CD14-positive monocyte (primary cell): Measurements from ENCODE around the gene BEST2. TPM values are rescaled to one million over a fixed set of nuclear protein-coding genes. Genes with fewer than 3 reads are reported as not detected.

Source experiments
- DNase-seq, 3 donors: peaks; one replicate each; pipeline ENCODE4 v3.0.0-alpha.2; 2011 to 2022
- H2AFZ ChIP-seq: 2 replicates; pipeline ENCODE4 v1.6.0; 2012; ENCODE audit warnings: mild to moderate bottlenecking, low read depth, low read length, inconsistent platforms; ENCODE audit not compliant: insufficient read depth, poor library complexity, severe bottlenecking
- H3K27ac ChIP-seq, 2 donors: 1 replicate in 1 of 2; 2 replicates in 1 of 2; pipeline ENCODE4 v1.5.1; 2012 to 2013; ENCODE audit warnings: low read length in 2 of 2, control low read depth in 1 of 2, inconsistent platforms in 1 of 2, low read depth in 1 of 2, mild to moderate bottlenecking in 1 of 2
- H3K27me3 ChIP-seq, 2 donors: one replicate each; pipeline versions ENCODE4 v1.6.0 to v1.6.1; 2011 to 2013; ENCODE audit warnings: low read length in 2 of 2; ENCODE audit not compliant: control insufficient read depth in 2 of 2, insufficient read depth in 2 of 2
- H3K36me3 ChIP-seq, 2 donors: replicated peaks in 1 of 2; 1 replicate in 1 of 2; 2 replicates in 1 of 2; pipeline versions ENCODE4 v1.5.1 to v1.6.1; 2012 to 2013; ENCODE audit warnings: low read length in 2 of 2, control low read depth in 1 of 2, inconsistent platforms in 1 of 2, mild to moderate bottlenecking in 1 of 2; ENCODE audit not compliant: insufficient read depth in 2 of 2, control insufficient read depth in 1 of 2
- H3K4me1 ChIP-seq, 2 donors: 1 replicate in 1 of 2; 2 replicates in 1 of 2; pipeline versions ENCODE4 v1.5.1 to v1.6.1; 2012 to 2013; ENCODE audit warnings: low read length in 2 of 2, control low read depth in 1 of 2, inconsistent platforms in 1 of 2, mild to moderate bottlenecking in 1 of 2, moderate library complexity in 1 of 2; ENCODE audit not compliant: insufficient read depth in 2 of 2, control insufficient read depth in 1 of 2
- H3K4me2 ChIP-seq: replicated peaks from 2 replicates; pipeline ENCODE3; 2012; ENCODE audit warnings: low read length, moderate library complexity, mild to moderate bottlenecking; ENCODE audit not compliant: poor library complexity, severe bottlenecking; ENCODE audit errors: extremely low read depth
- H3K4me3 ChIP-seq, 3 experiments: fragments of 200-600 bp in 1 of 3; sonication (generic) in 1 of 3; replicated peaks in 1 of 3; 1 replicate in 2 of 3; 2 replicates in 1 of 3; pipeline ENCODE4 v1.5.1; 2011 to 2013; ENCODE audit warnings: low read length in 3 of 3, mild to moderate bottlenecking in 3 of 3, control low read depth in 2 of 3, low read depth in 2 of 3, inconsistent platforms in 1 of 3, moderate library complexity in 1 of 3
- H3K79me2 ChIP-seq: 2 replicates; pipeline ENCODE4 v1.6.0; 2012; ENCODE audit warnings: mild to moderate bottlenecking, control low read depth, inconsistent platforms, low read length, moderate library complexity; ENCODE audit not compliant: insufficient read depth
- H3K9ac ChIP-seq: 2 replicates; pipeline ENCODE4 v1.6.0; 2017; ENCODE audit warnings: low read length, mild to moderate bottlenecking; ENCODE audit not compliant: insufficient read depth, poor library complexity, severe bottlenecking
- H3K9me3 ChIP-seq, 2 donors: replicated peaks in 1 of 2; 1 replicate in 1 of 2; 2 replicates in 1 of 2; pipeline versions ENCODE4 v1.5.1 to v1.6.1; 2012 to 2013; ENCODE audit warnings: low read length in 2 of 2, control low read depth in 1 of 2; ENCODE audit not compliant: control insufficient read depth in 1 of 2, insufficient read depth in 1 of 2
- H4K20me1 ChIP-seq: 2 replicates; pipeline ENCODE4 v1.6.0; 2012; ENCODE audit warnings: mild to moderate bottlenecking, low read length, control low read depth, moderate library complexity; ENCODE audit not compliant: insufficient read depth
- H3K27ac Mint-ChIP-seq, 7 donors: one replicate each; pipeline ENCODE4 v1.8.0; 2020; ENCODE audit warnings: mild to moderate bottlenecking in 7 of 7, mixed read lengths in 7 of 7, moderate library complexity in 6 of 7, inconsistent platforms in 2 of 7
- H3K27me3 Mint-ChIP-seq, 3 donors: one replicate each; pipeline ENCODE4 v1.8.0; 2021 to 2022; ENCODE audit warnings: low read depth in 3 of 3, mild to moderate bottlenecking in 3 of 3, mixed read lengths in 3 of 3, moderate library complexity in 3 of 3, inconsistent platforms in 1 of 3
- H3K36me3 Mint-ChIP-seq, 2 donors: one replicate each; pipeline ENCODE4 v1.8.0; 2020; ENCODE audit warnings: mixed read lengths in 2 of 2, inconsistent platforms in 1 of 2, mild to moderate bottlenecking in 1 of 2
- H3K4me1 Mint-ChIP-seq: one replicate; pipeline ENCODE4 v1.8.0; 2020; ENCODE audit warnings: mild to moderate bottlenecking, mixed read lengths
- H3K4me3 Mint-ChIP-seq, 2 donors: one replicate each; pipeline ENCODE4 v1.8.0; 2020; ENCODE audit warnings: mild to moderate bottlenecking in 2 of 2, mixed read lengths in 2 of 2, moderate library complexity in 1 of 2
- H3K9me3 Mint-ChIP-seq, 7 donors: one replicate each; pipeline ENCODE4 v1.8.0; 2020 to 2022; ENCODE audit warnings: mixed read lengths in 7 of 7, mild to moderate bottlenecking in 6 of 7, moderate library complexity in 6 of 7, inconsistent platforms in 2 of 7
- CTCF ChIP-seq: fragments of 200-600 bp; IDR thresholded peaks from one replicate; pipeline ENCODE4 v1.8.0; 2022; ENCODE audit warnings: antibody characterized with exemption, mild to moderate bottlenecking
- WGBS: methylation state at CpG from one replicate; pipeline ENCODE4 v1.1.5; 2013; ENCODE audit warnings: missing lambda C conversion rate; ENCODE audit not compliant: insufficient coverage; 5-methylcytosine and 5-hydroxymethylcytosine counted together
- intact Hi-C, 2 donors: fragments of 100-400 bp; cut with micrococcal nuclease; formaldehyde crosslinking; loops; one replicate each; pipeline versions ENCODE4 v1.15.0 to v1.15.1; 2023
- polyA plus RNA-seq, 3 donors: library from polyadenylated mRNA; depleted of rRNA in 1 of 3; unstranded in 2 of 3; stranded (reverse) in 1 of 3; fragments of 300-500 nt in 2 of 3; fragments of >200 nt in 1 of 3; fragmentation: Illumina TruSeq in 2 of 3; gene quantifications; 1 replicate in 2 of 3; 2 replicates in 1 of 3; pipeline ENCODE4 v1.2.3, GENCODE V29; 2012 to 2021

The BEST2 gene
- polyA plus RNA-seq, 3 donors: not detected

- H3K9me3 ChIP-seq: peaks cover 0 to 5% of the 10 kb centered on the region in 2 donors
- H3K4me1 Mint-ChIP-seq: peaks cover 10% of the 10 kb centered on the region
- peak overlapping the region in 1 of 7 donors; percentile 50 for H3K27ac Mint-ChIP-seq
- H4K20me1 ChIP-seq: no peaks in the 10 kb centered on the region
- H3K27ac ChIP-seq: no peak overlapping the region
- H3K4me3 ChIP-seq: no peak overlapping the region
- no peak overlapping the region for H3K4me3 Mint-ChIP-seq
- no peak for TF ChIP-seq CTCF
- H2AFZ ChIP-seq: no peak overlapping the region
- peaks cover 0 to under 1% of the 10 kb centered on the region in 2 donors for H3K27me3 ChIP-seq
- peaks cover 0 to 6% of the 10 kb centered on the region in 2 donors for H3K4me1 ChIP-seq
- DNase-seq: no peak
- no peak overlapping the region for H3K9ac ChIP-seq
- WGBS: 92% methylated on average over 2 of the region's 11 CpGs
- H3K36me3 Mint-ChIP-seq: peaks cover 32 to 46% of the 10 kb centered on the region in 2 donors
- H3K79me2 ChIP-seq: no peaks in the 10 kb centered on the region
- intact Hi-C loops: loop anchor here in 1 of 2 donors (5.0 kb wide), 2 partner anchors 34 to 84 kb away; no protein-coding TSS in a partner anchor
- H3K4me2 ChIP-seq: no peak overlapping the region
- peaks cover 0 to 9% (median 6%) of the 10 kb centered on the region in 3 donors for H3K27me3 Mint-ChIP-seq
- H3K9me3 Mint-ChIP-seq: peaks cover 0 to 5% (median 0%) of the 10 kb centered on the region in 7 donors
- H3K36me3 ChIP-seq: no peaks in the 10 kb centered on the region
Measured at GRCh38 chr19:12763100-12763499, 11.5 kb downstream of the BEST2 start.

GRCh38 chr19:12764698-12765097 is 13.1 kb downstream of the BEST2 start:
- H3K9me3 ChIP-seq: peaks cover 0 to 5% of the 10 kb centered on the region in 2 donors
- intact Hi-C loops: loop anchor here in 1 of 2 donors (5.0 kb wide), 2 partner anchors 33 to 83 kb away; no protein-coding TSS in a partner anchor
- WGBS: 98% methylated on average over 16 of the region's 16 CpGs
- Mint-ChIP-seq H3K4me1 (peaks cover 10% of the 10 kb centered on the region), H3K4me3 (no peak overlapping the region), H3K36me3 (peaks cover 33 to 52% of the 10 kb centered on the region in 2 donors), H3K27me3 (peaks cover 0 to 2% (median 0%) of the 10 kb centered on the region in 3 donors), H3K9me3 (peaks cover 0 to 5% (median 0%) of the 10 kb centered on the region in 7 donors), H3K27ac (no peak overlapping the region)
- no peak overlapping the region for H3K4me2 ChIP-seq
- H3K4me3 ChIP-seq: no peak overlapping the region
- no peaks in the 10 kb centered on the region for H3K27me3 ChIP-seq
- H3K79me2 ChIP-seq: no peaks in the 10 kb centered on the region
- peaks cover 0 to 6% of the 10 kb centered on the region in 2 donors for H3K4me1 ChIP-seq
- no peak overlapping the region for H3K27ac ChIP-seq
- no peak overlapping the region for H2AFZ ChIP-seq
- H3K36me3 ChIP-seq: no peaks in the 10 kb centered on the region
- DNase-seq: no peak
- H4K20me1 ChIP-seq: no peaks in the 10 kb centered on the region
- TF ChIP-seq CTCF: no peak
- no peak overlapping the region for H3K9ac ChIP-seq
